HepG2 (cell line): ENCODE data around the gene PTPN12. TPM values are rescaled to one million over a fixed set of nuclear protein-coding genes. Genes with fewer than 3 reads are reported as not detected.

Experiments
- DZIP1 ChIP-seq: sonication (generic); formaldehyde crosslinking; IDR thresholded peaks from 2 replicates; pipeline ENCODE4 v1.5.0; 2020; ENCODE audit warnings: mild to moderate bottlenecking, missing genetic modification reagents
- GZF1 ChIP-seq: sonication (generic); formaldehyde crosslinking; IDR thresholded peaks from 2 replicates; pipeline ENCODE4 v1.5.1; 2020; ENCODE audit warnings: mild to moderate bottlenecking, missing genetic modification reagents
- KLF16 ChIP-seq, 2 experiments: sonication (generic) in 1 of 2; formaldehyde crosslinking in 1 of 2; IDR thresholded peaks; 2 replicates each; pipeline versions ENCODE4 v1.6.1 to v1.8.0; 2016 to 2023; ENCODE audit warnings: missing genetic modification reagents in 2 of 2, missing compliant biosample characterization in 1 of 2
- LBX2 ChIP-seq: sonication (generic); formaldehyde crosslinking; IDR thresholded peaks from 2 replicates; pipeline ENCODE4 v1.5.0; 2020; ENCODE audit warnings: missing genetic modification reagents, mild to moderate bottlenecking, borderline replicate concordance
- NFE2L2 ChIP-seq: fragments of 150-350 bp; IDR thresholded peaks from 2 replicates; pipeline ENCODE4 v1.6.1; 2014; ENCODE audit warnings: low read length
- ZNF256 ChIP-seq: sonication (generic); formaldehyde crosslinking; conservative IDR thresholded peaks from 2 replicates; pipeline ENCODE4 v1.4.0; 2020; ENCODE audit warnings: missing genetic modification reagents
- ZNF275 ChIP-seq: sonication (generic); formaldehyde crosslinking; IDR thresholded peaks from 2 replicates; pipeline ENCODE4 v1.8.0; 2022; ENCODE audit warnings: missing genetic modification reagents, mild to moderate bottlenecking, inconsistent platforms, borderline replicate concordance
- ZNF460 ChIP-seq: sonication (generic); formaldehyde crosslinking; IDR thresholded peaks from 2 replicates; pipeline ENCODE4 v1.5.1; 2020; ENCODE audit warnings: missing genetic modification reagents, mild to moderate bottlenecking, borderline replicate concordance
- ZNF572 ChIP-seq: sonication (generic); formaldehyde crosslinking; IDR thresholded peaks from 2 replicates; pipeline ENCODE4 v1.5.1; 2020; ENCODE audit warnings: mild to moderate bottlenecking, missing genetic modification reagents
- ZNF782 ChIP-seq: sonication (generic); formaldehyde crosslinking; IDR thresholded peaks from 2 replicates; pipeline ENCODE4 v1.4.0; 2020; ENCODE audit warnings: missing genetic modification reagents, mild to moderate bottlenecking, borderline replicate concordance
- polyA plus RNA-seq, 8 experiments: library from polyadenylated mRNA; depleted of rRNA in 3 of 8; stranded (reverse) in 7 of 8; unstranded in 1 of 8; fragments of >200 nt; fragmentation: Illumina TruSeq in 4 of 8; extraction: Trizol in 4 of 8; gene quantifications; 2 replicates each; pipeline versions ENCODE4 v1.2.1 to v1.2.3, GENCODE V29; 2011 to 2016; ENCODE audit warnings: low read depth in 4 of 8, missing spikeins in 1 of 8, mixed read lengths in 1 of 8; ENCODE audit not compliant: insufficient read depth in 1 of 8
- total RNA-seq, 5 experiments: library from RNA; depleted of rRNA; stranded (reverse); fragments of >200 nt; fragmentation: Illumina TruSeq; extraction: Trizol; gene quantifications; 2 replicates each; pipeline ENCODE4 v1.2.3, GENCODE V29; 2016; ENCODE audit warnings: low read depth in 1 of 5

PTPN12 gene
- total and polyA plus RNA-seq, 2 of the 13 experiments (the other 11 are each of a cell fraction or from before 2014, with no cell fraction given), result 22.9 to 56.8 TPM

- TF ChIP-seq NFE2L2, result no peak
- no peak for TF ChIP-seq ZNF460 (CRISPR knock-in tag)
- TF ChIP-seq KLF16 (CRISPR knock-in tag; IDR thresholded peaks at IDR 0.05), result no peak
- TF ChIP-seq ZNF782, result no peak
- no peak for TF ChIP-seq DZIP1
- no peak for TF ChIP-seq ZNF275 (CRISPR knock-in tag)
- no peak for TF ChIP-seq ZNF572 (CRISPR knock-in tag)
- no peak for TF ChIP-seq ZNF256 (CRISPR knock-in tag)
- TF ChIP-seq GZF1 (CRISPR knock-in tag), result no peak
- no peak for TF ChIP-seq LBX2 (CRISPR knock-in tag)
- TF ChIP-seq, all 625 proteins: peak for 0
These were observed 150.1 kb downstream of the PTPN12 start (continued) for GRCh38 chr7:77687100-77687746.
